ENCODE results near the gene DUSP7.

The DUSP7 gene

DNA sequence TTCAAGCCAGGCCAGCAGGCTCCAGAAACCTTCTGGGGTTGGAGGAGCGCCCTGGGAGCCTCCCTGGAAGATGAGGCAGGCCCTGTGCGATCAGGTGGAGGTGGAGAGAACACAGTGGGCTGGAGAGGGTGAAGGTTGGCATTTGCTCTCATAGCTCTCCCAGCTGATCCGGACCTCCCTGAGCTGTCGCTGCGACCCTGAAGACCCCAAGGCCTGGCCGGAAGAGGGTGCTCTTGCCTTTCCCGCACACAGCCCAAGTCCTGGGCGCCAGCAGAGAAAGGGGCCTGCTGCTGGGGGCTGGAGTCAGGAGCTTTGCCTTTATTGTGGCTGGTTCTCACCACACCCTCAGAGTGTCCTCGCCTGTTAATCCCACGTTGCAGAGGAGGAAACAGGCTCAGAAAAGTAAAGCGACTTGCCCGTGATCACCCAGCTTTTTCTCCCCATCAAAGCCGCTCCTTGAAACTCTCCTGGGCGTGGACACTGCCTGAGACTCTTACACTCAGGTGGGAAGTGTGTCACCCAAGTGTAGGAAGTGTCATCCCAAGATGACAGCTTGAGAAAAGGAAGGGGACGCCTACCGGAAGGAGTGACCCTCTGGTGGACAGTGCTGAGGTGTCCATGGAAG is 52.1 kb downstream of the DUSP7 start:
- no peak for DNase-seq

DNA sequence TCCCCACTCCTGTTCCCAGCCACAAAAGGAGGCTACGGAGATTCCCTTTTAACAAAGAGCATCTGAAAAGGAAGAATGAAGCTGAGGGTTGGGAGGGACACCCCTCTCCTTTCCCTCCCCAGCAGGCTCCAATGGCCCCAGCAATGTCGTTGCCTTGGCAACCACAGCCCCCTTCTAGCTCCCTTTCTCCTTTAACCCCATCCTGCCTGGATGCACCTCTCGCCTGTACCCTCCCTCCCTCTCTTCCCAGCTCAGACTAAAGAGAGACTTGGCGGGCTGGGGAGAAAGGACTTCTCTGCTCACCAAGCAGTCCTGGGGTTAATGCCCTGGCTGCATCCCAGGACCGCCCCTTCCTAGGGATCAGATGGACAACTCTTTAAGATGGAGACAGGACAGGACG is 53.6 kb downstream of the DUSP7 start:
- DNase-seq = no peak

DNA sequence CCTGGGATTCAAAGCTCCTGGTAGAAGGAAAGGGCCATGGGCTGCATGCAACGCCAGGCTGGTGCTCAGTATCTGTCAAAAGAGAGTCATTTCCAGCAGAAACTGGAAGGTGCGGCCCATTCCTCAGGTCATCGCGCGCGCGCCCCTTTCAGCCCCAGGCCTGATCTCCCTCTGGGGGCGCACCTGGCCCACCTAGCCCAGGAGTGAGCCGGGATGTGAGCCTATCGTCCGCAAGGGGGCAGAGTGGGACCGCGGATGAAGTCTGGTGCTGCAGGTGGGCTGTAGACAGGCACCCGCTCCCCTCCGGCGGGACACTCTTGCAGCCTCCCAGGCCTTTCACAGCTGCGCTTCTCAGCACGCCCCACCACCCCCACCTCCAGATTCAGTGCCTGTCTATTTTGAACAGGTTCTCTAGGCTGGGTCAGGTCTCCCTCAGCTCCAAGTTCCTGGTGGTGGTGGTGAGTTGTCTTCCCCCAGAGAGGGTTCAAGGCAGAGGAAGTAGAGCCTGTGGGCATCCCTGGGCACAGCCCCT is 54.9 kb downstream of the DUSP7 start:
- peak; percentile 79 to 80 for DNase-seq

DNA sequence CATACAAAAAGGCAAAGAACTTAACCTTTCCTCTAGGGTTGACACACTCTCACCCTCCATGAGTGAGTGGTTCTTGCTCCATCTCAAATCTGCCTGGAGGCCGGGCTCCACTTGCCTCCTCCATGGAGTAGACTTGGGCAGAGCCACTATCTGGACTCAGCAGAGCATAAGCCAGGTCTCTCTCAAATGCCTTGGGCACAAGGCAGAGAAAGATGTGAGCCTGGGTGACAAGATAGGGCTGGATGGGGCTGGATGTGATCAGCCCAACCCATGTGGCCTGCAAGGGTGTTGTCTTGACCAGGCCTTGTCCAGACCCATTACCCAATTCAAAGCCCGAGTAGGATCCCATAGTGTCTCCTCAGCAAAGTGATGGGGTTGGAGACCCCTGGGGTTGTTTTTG is 56.5 kb downstream of the DUSP7 start:
- DNase-seq = no peak
